Transverse colon (tissue), 4 donors: ENCODE data around the gene TMEM200A. TPM values are rescaled to one million over a fixed set of nuclear protein-coding genes. Genes with fewer than 3 reads are reported as not detected.
"Not testable (repeated sequence)": the region's sequence is repeated elsewhere in the genome, so short reads cannot be mapped to it uniquely, and the experiment has no call there.

Experiments used
- DNase-seq: peaks from one replicate; pipeline ENCODE4 v3.0.0-alpha.2; 2019
- H3K27ac ChIP-seq, 4 donors: fragments of 200-600 bp; sonication (generic); 2 replicates each; pipeline ENCODE4 v1.5.1; 2016 to 2018; ENCODE audit warnings: inconsistent platforms in 4 of 4
- H3K27me3 ChIP-seq: fragments of 200-600 bp; sonication (generic); 2 replicates; pipeline ENCODE4 v1.5.1; 2017; ENCODE audit warnings: inconsistent platforms
- H3K36me3 ChIP-seq, 4 donors: fragments of 200-600 bp; sonication (generic); 2 replicates each; pipeline ENCODE4 v1.5.1; 2017 to 2019; ENCODE audit warnings: inconsistent platforms in 4 of 4
- H3K4me1 ChIP-seq, 4 donors: fragments of 200-600 bp; sonication (generic); 2 replicates each; pipeline ENCODE4 v1.5.1; 2017 to 2020; ENCODE audit warnings: inconsistent platforms in 4 of 4
- H3K4me3 ChIP-seq, 4 donors: fragments of 200-600 bp; sonication (generic); 1 replicate in 1 of 4; 2 replicates in 3 of 4; pipeline versions ENCODE4 v1.5.1 to v1.6.1; 2017 to 2019; ENCODE audit warnings: inconsistent platforms in 4 of 4
- H3K9me3 ChIP-seq, 2 donors: fragments of 200-600 bp; sonication (generic); 2 replicates each; pipeline ENCODE4 v1.5.1; 2017 to 2019; ENCODE audit warnings: inconsistent platforms in 2 of 2
- EP300 ChIP-seq: sonication (generic); formaldehyde crosslinking; IDR thresholded peaks from one replicate; pipeline ENCODE4 v1.6.1; 2017; ENCODE audit warnings: antibody characterized with exemption, low read depth
- POLR2A ChIP-seq: fragments of 450-650 bp; IDR thresholded peaks from one replicate; pipeline ENCODE4 v1.6.1; 2016; ENCODE audit warnings: antibody characterized with exemption, mild to moderate bottlenecking, moderate library complexity
- POLR2AphosphoS5 ChIP-seq, 3 donors: sonication (generic); formaldehyde crosslinking; IDR thresholded peaks; one replicate each; pipeline ENCODE4 v1.6.1; 2016; ENCODE audit warnings: antibody characterized with exemption in 3 of 3
- WGBS, 2 donors: methylation state at CpG; one replicate each; pipeline ENCODE4 v1.1.5; 2018; ENCODE audit warnings: low coverage in 1 of 2; 5-methylcytosine and 5-hydroxymethylcytosine counted together
- in situ Hi-C, 4 donors: fragments of 200-750 bp; cut with MboI; loops; one replicate each; pipeline versions ENCODE4 v1.15.0 to v1.15.1; 2017; ENCODE audit warnings: low sequenced_read_pairs in 3 of 4, low pct_ligation_motif_present in 1 of 4, low pct_unique_long_range_greater_than_20kb in 1 of 4
- intact Hi-C: fragments of 100-400 bp; cut with DNase I; formaldehyde crosslinking; loops from one replicate; pipeline ENCODE4 v1.15.1; 2023; ENCODE audit warnings: low total_unique reads
- total RNA-seq, 4 donors: library from RNA; depleted of rRNA; stranded (reverse); fragments of >200 nt; gene quantifications; one replicate each; pipeline ENCODE4 v1.1.0, GENCODE V29; 2016
- TF ChIP-seq, protein P1 (sequence below), 5 experiments: fragments of 200-600 bp in 3 of 5; fragments of 450-650 bp in 2 of 5; sonication (generic) in 3 of 5; IDR thresholded peaks; 1 replicate in 2 of 5; 2 replicates in 3 of 5; pipeline ENCODE4 v1.5.1; 2016 to 2017; ENCODE audit warnings: antibody characterized with exemption in 5 of 5, inconsistent platforms in 3 of 5, mild to moderate bottlenecking in 2 of 5, moderate library complexity in 1 of 5

TMEM200A gene
- total RNA-seq, 4 donors from 2014 or later: 0.20 to 19.5 (median 16.0) TPM

DNA sequence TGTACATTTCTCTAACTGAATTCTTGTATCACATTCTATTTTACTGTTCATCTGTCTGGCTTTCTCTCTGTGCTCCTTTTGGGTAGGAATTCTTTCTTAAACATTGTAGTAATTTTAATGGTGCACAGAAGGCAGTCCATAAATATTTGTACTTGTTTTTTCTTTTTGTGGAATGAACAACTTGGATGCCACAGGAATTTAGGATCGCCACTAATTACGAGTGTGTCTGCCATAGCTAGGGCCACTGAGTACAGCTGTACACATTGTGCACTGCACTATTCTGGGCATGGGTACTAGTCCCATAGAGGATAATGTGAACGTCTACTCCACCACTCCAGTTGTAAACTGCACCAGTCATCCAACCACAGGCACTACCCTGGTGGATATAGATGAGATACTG, 39.3 kb upstream of the TMEM200A start:
- in situ Hi-C loops (loop anchor here in 1 of 4 donors (10.0 kb wide), 1 partner anchor 518 kb away; no protein-coding TSS in a partner anchor), intact Hi-C loops (no loop called here)
- no peaks in the 10 kb centered on the region for H3K27me3 ChIP-seq
- no peaks in the 10 kb centered on the region for H3K36me3 ChIP-seq
- 84 to 100% methylated on average over 2 to 3 of the region's 3 CpGs for WGBS, 2 donors
- H3K4me1 ChIP-seq: peaks cover 0 to 4% (median 0%) of the 10 kb centered on the region in 4 donors
- H3K27ac ChIP-seq: no peak overlapping the region
- no peaks in the 10 kb centered on the region for H3K9me3 ChIP-seq
- no peak overlapping the region for H3K4me3 ChIP-seq
- TF ChIP-seq EP300 (no peak), POLR2A (no peak), POLR2AphosphoS5 (IDR thresholded peaks at IDR 0.05) (no peak)
- TF ChIP-seq, protein P1, sequence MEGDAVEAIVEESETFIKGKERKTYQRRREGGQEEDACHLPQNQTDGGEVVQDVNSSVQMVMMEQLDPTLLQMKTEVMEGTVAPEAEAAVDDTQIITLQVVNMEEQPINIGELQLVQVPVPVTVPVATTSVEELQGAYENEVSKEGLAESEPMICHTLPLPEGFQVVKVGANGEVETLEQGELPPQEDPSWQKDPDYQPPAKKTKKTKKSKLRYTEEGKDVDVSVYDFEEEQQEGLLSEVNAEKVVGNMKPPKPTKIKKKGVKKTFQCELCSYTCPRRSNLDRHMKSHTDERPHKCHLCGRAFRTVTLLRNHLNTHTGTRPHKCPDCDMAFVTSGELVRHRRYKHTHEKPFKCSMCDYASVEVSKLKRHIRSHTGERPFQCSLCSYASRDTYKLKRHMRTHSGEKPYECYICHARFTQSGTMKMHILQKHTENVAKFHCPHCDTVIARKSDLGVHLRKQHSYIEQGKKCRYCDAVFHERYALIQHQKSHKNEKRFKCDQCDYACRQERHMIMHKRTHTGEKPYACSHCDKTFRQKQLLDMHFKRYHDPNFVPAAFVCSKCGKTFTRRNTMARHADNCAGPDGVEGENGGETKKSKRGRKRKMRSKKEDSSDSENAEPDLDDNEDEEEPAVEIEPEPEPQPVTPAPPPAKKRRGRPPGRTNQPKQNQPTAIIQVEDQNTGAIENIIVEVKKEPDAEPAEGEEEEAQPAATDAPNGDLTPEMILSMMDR (IDR thresholded peaks at IDR 0.05): no peak
- DNase-seq: no peak

DNA sequence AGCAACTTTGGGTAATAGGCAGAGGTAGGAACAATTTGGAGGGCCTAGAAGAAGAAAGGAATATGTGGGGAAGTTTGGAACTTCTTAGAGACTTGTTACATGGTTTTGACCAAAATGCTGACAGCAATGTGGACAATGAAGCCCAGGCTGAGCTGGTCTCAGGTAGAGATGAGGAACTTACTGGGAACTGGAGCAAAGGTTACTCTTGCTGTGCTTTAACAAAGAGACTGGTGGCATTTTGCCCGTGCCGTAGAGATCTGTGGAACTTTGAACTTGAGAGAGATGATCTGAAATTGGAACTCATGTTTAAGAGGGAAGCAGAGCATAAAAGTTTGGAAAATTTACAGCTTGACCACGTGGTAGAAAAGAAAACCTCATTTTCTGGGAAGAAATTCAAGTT, 28.3 kb upstream of the TMEM200A start:
- no peaks in the 10 kb centered on the region for H3K4me1 ChIP-seq
- intact Hi-C loops (no loop called here), in situ Hi-C loops (no loop called here)
- H3K36me3 ChIP-seq: no peaks in the 10 kb centered on the region
- 10 to 51% methylated on average over 2 to 3 of the region's 3 CpGs for WGBS, 2 donors
- H3K4me3 ChIP-seq: no peak overlapping the region
- H3K27me3 ChIP-seq: no peaks in the 10 kb centered on the region
- H3K27ac ChIP-seq: no peak overlapping the region
- TF ChIP-seq, protein P1 (IDR thresholded peaks at IDR 0.05): no peak
- no peak for TF ChIP-seq EP300
- no peak for TF ChIP-seq POLR2AphosphoS5 (IDR thresholded peaks at IDR 0.05)
- no peak for TF ChIP-seq POLR2A
- no peaks in the 10 kb centered on the region for H3K9me3 ChIP-seq
- DNase-seq: peak; percentile 28

- in situ Hi-C loops, H3K27me3 ChIP-seq, intact Hi-C loops, H3K27ac ChIP-seq, H3K36me3 ChIP-seq, DNase-seq, H3K9me3 ChIP-seq, H3K4me3 ChIP-seq, H3K4me1 ChIP-seq: not testable (repeated sequence)
- 72% methylated on average over 4 of the region's 9 CpGs; no CpG with 5 or more reads in 1 of the 2 donors for WGBS, 2 donors
These were observed 19.5 kb upstream of the TMEM200A start for GRCh38 chr6:130346324-130346723.

GRCh38 chr6:130354322-130354721, 11.5 kb upstream of the TMEM200A start:
- TF ChIP-seq, protein P1 (IDR thresholded peaks at IDR 0.05): no peak
- TF ChIP-seq POLR2AphosphoS5 (IDR thresholded peaks at IDR 0.05) (no peak), POLR2A (no peak), EP300 (no peak)
- peaks cover 0 to 7% (median 0%) of the 10 kb centered on the region in 4 donors for H3K4me1 ChIP-seq
- no peak overlapping the region for H3K4me3 ChIP-seq
- no peak for DNase-seq
- no peak overlapping the region for H3K27ac ChIP-seq
- intact Hi-C loops: no loop called here
- no peaks in the 10 kb centered on the region for H3K27me3 ChIP-seq
- in situ Hi-C loops: no loop called here
- H3K36me3 ChIP-seq: no peaks in the 10 kb centered on the region
- WGBS, 2 donors: 64 to 78% methylated on average over 1 of the region's 1 CpG
- H3K9me3 ChIP-seq: no peaks in the 10 kb centered on the region

DNA sequence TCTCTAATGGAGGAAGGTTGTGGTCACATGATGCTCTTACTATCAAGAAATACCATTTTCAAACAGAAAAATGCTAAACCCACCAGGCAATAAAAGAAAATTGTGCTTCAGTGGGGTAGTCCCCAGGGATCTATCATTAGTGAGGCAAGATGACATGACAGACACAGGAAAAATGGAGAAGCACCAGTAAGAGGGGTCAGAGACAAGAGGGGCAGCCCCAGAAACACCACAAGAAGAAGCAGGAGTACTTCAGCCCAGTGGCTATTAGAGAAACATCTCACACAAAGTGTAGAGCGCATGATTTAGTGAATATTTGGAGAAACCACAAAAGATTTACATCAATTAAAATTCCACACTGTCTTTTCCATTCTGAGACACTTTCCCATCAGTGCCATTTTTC, 10.2 kb upstream of the TMEM200A start:
- Histone ChIP-seq H3K4me1 (peaks cover 0 to 10% (median 0%) of the 10 kb centered on the region in 4 donors), H3K9me3 (no peaks in the 10 kb centered on the region), H3K4me3 (no peak overlapping the region), H3K27me3 (no peaks in the 10 kb centered on the region), H3K36me3 (no peaks in the 10 kb centered on the region), H3K27ac (no peak overlapping the region)
- intact Hi-C loops: no loop called here
- in situ Hi-C loops: no loop called here
- 89 to 100% methylated on average over 1 of the region's 1 CpG for WGBS, 2 donors
- TF ChIP-seq POLR2AphosphoS5 (IDR thresholded peaks at IDR 0.05): no peak
- TF ChIP-seq EP300: no peak
- TF ChIP-seq POLR2A: no peak
- TF ChIP-seq, protein P1 (IDR thresholded peaks at IDR 0.05): no peak
- DNase-seq: no peak
